NB4 (cell line): ENCODE data around the gene EML2.

Source experiments
- DNase-seq: peaks from one replicate; pipeline ENCODE4 v3.0.0; 2010; ENCODE audit warnings: low read depth
- H3K4me3 ChIP-seq: one replicate; pipeline ENCODE4 v1.5.1; 2011; ENCODE audit warnings: mild to moderate bottlenecking, low read depth, low read length, moderate library complexity
- MAX ChIP-seq: IDR thresholded peaks from 2 replicates; pipeline ENCODE4 v1.6.1; 2011; ENCODE audit warnings: low read depth, low read length
- MYC ChIP-seq: IDR thresholded peaks from 2 replicates; pipeline ENCODE4 v1.6.1; 2011; ENCODE audit warnings: low read depth, low read length
- POLR2A ChIP-seq: IDR thresholded peaks from 2 replicates; pipeline ENCODE4 v1.6.1; 2011; ENCODE audit warnings: mild to moderate bottlenecking; ENCODE audit not compliant: insufficient read length; ENCODE audit errors: extremely low read depth
- TF ChIP-seq, protein P1 (sequence below): IDR thresholded peaks from one replicate; pipeline ENCODE4 v1.5.1; 2012; ENCODE audit warnings: low read depth, low read length

The EML2 gene

GRCh38 chr19:45599286-45599685, 39.9 kb downstream of the EML2 start:
- no peak overlapping the region for H3K4me3 ChIP-seq
- TF ChIP-seq MAX, result no peak
- no peak for TF ChIP-seq MYC
- TF ChIP-seq, protein P1, sequence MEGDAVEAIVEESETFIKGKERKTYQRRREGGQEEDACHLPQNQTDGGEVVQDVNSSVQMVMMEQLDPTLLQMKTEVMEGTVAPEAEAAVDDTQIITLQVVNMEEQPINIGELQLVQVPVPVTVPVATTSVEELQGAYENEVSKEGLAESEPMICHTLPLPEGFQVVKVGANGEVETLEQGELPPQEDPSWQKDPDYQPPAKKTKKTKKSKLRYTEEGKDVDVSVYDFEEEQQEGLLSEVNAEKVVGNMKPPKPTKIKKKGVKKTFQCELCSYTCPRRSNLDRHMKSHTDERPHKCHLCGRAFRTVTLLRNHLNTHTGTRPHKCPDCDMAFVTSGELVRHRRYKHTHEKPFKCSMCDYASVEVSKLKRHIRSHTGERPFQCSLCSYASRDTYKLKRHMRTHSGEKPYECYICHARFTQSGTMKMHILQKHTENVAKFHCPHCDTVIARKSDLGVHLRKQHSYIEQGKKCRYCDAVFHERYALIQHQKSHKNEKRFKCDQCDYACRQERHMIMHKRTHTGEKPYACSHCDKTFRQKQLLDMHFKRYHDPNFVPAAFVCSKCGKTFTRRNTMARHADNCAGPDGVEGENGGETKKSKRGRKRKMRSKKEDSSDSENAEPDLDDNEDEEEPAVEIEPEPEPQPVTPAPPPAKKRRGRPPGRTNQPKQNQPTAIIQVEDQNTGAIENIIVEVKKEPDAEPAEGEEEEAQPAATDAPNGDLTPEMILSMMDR, result no peak
- no peak for TF ChIP-seq POLR2A
- DNase-seq, result no peak

GRCh38 chr19:45598267-45599001, 40.8 kb downstream of the EML2 start:
- peak; percentile 20 for DNase-seq
- TF ChIP-seq MYC, result no peak
- TF ChIP-seq, protein P1, result no peak
- TF ChIP-seq MAX, result no peak
- TF ChIP-seq POLR2A, result no peak
- no peak overlapping the region for H3K4me3 ChIP-seq

DNA sequence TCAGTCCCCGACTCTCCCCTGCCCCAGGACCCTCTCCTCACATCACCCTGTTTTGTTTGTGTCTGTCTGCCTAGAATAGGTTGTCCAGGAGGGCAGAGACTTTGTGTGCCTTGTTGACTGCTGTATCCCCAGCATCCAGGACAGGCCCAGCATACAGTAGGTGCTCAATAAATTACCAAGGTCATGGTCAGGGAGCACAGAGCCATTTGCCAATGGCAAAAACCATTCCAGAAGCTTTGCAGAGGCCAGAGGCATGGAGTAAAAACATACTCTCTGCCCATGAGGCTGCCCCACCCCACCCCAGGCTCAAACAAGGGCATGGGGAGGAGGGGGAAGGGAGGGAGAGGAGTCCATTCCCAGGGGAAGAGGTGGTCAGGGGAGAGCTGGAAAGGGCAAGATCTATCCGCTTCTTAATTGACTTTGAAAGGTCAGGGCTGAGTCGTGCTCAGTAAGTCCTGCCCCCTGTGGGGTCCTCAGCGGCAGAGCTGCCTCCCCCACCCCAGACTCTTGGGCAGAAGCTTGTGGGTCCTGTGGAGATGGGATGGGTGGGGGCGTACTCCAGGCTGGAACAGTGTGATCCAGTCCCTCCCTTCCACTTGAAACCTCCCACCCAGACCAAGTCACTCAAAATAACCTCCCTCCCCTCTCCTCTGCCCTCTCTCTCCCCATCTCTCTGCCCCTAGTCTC, 41.6 kb downstream of the EML2 start:
- H3K4me3 ChIP-seq, result no peak overlapping the region
- no peak for TF ChIP-seq MAX
- DNase-seq, result no peak

DNA sequence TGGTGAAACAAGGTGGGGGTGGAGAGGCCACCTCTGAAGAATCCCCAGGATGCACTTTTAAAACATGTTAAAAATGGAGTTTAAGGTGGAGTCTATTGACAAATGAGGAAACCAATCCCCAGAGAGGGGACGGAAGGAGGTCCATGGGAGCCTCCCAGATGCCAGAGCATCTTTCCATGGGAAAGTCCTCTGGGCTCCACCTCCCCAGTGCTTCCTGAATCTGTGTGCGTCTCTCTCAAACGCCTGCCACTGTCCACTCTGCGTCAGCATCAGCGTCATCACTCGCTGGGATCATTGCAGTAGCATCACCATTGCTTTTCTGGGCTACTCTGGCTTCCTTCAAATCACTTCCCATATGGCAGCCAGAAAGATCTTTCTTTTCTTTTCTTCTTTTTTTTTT, 43.4 kb downstream of the EML2 start:
- DNase-seq, result no peak
- TF ChIP-seq MYC (no peak), POLR2A (no peak)
- TF ChIP-seq, protein P1, result no peak
- H3K4me3 ChIP-seq, result no peak overlapping the region

GRCh38 chr19:45593520-45593919, 45.7 kb downstream of the EML2 start:
- DNase-seq, result no peak
- TF ChIP-seq, protein P1, result no peak
- TF ChIP-seq POLR2A (no peak), MAX (no peak), MYC (no peak)
- no peak overlapping the region for H3K4me3 ChIP-seq

DNA sequence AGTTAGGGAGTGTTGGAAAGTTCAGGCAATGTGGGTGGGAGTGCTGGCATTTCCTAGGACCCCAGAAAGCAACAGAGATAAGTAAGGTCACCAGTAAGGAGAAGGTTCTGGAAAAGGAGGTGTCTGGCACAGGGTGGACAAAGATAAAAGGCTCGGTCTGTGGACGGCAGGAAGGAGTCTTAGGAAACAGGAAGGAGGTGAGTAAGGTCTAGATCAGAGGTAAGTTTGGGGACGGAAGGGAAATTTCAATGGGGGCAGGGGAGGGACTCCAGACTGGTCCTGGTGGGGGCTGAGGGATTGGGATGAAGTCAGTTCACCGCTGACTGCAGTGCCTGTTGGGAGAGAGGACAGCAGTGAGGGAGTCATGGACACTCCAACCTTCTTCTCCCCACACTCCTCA, 46.8 kb downstream of the EML2 start:
- no peak overlapping the region for H3K4me3 ChIP-seq
- no peak for DNase-seq
- no peak for TF ChIP-seq MYC
- TF ChIP-seq MAX, result no peak
- TF ChIP-seq, protein P1, result no peak
- no peak for TF ChIP-seq POLR2A
